HCT116 (cell line): ENCODE data around the gene TMEM94. TPM values are rescaled to one million over a fixed set of nuclear protein-coding genes. Genes with fewer than 3 reads are reported as not detected.
"Not testable (repeated sequence)": the region's sequence is repeated elsewhere in the genome, so short reads cannot be mapped to it uniquely, and the experiment has no call there.

Experiments
- ATAC-seq: fragments of 200-7000 bp; cut with Tn5 transposase; 2 replicates; pipeline ENCODE4 v1.9.1; 2020; ENCODE audit warnings: mild to moderate bottlenecking, moderate library complexity
- BruUV-seq: library from RNA; stranded (reverse); fragments of 400-500 nt; replicated peaks from 2 replicates; lab custom pipeline; 2021; lab: Mats Ljungman, UMichigan
- CTCF ChIA-PET: fragments of 300-600 bp; sonication (Branson Sonifier 250); formaldehyde crosslinking; loops from one replicate; lab custom pipeline; 2021; ENCODE audit warnings: antibody characterized with exemption; lab: Charles Lee
- POLR2A ChIA-PET: fragments of 300-600, 350-600 bp; sonication (Branson Sonifier 250); formaldehyde crosslinking; loops from one replicate; lab custom pipeline; 2021; ENCODE audit warnings: antibody characterized with exemption; lab: Charles Lee
- RAD21 ChIA-PET, 2 experiments: fragments of 300-600 bp; sonication (Branson Sonifier 250); formaldehyde crosslinking; loops; one replicate each; lab custom pipeline; 2023; ENCODE audit warnings: low total read pairs in 2 of 2; ENCODE audit not compliant: uncharacterized antibody in 2 of 2, unreplicated experiment in 2 of 2, low non-redundant PET in 1 of 2; lab: Charles Lee
- DNase-seq: peaks from one replicate; pipeline ENCODE4 v3.0.0-alpha.2; 2010; ENCODE audit warnings: low read depth, low spot score
- H2AFZ ChIP-seq: fragments of 200-600 bp; shearing (Covaris generic), sonication (generic); 2 replicates; pipeline ENCODE4 v1.6.1; 2017; ENCODE audit warnings: low read depth, mixed run types, mixed read lengths, antibody characterized with exemption, low read length; ENCODE audit not compliant: poor library complexity, severe bottlenecking
- H3K27ac ChIP-seq: 2 replicates; pipeline ENCODE4 v1.5.1; 2012; ENCODE audit warnings: low read depth, low read length
- H3K27me3 ChIP-seq: fragments of 200-600 bp; sonication (generic); 2 replicates; pipeline ENCODE4 v1.6.1; 2016; ENCODE audit warnings: mixed run types, low read length, mixed read lengths; ENCODE audit not compliant: insufficient read depth
- H3K36me3 ChIP-seq, 2 experiments: fragments of 200-500 bp in 1 of 2; fragments of 200-600 bp in 1 of 2; sonication (Bioruptor generic) in 1 of 2; sonication (generic) in 1 of 2; 2 replicates each; pipeline versions ENCODE4 v1.5.1 to v1.6.1; 2014 to 2016; ENCODE audit warnings: low read length in 2 of 2, inconsistent platforms in 1 of 2, mixed read lengths in 1 of 2, mixed run types in 1 of 2; ENCODE audit not compliant: insufficient read depth in 2 of 2, control insufficient read depth in 1 of 2
- H3K4me1 ChIP-seq, 2 experiments: fragments of 200-600 bp in 1 of 2; sonication (generic) in 1 of 2; 2 replicates each; pipeline versions ENCODE4 v1.5.1 to v1.6.1; 2012 to 2017; ENCODE audit warnings: low read length in 2 of 2, inconsistent platforms in 1 of 2, mild to moderate bottlenecking in 1 of 2, mixed read lengths in 1 of 2, mixed run types in 1 of 2, moderate library complexity in 1 of 2; ENCODE audit not compliant: insufficient read depth in 2 of 2, control insufficient read depth in 1 of 2
- H3K4me2 ChIP-seq: fragments of 200-600 bp; sonication (generic); 2 replicates; pipeline ENCODE4 v1.6.1; 2017; ENCODE audit warnings: mixed run types, low read length, mixed read lengths
- H3K4me3 ChIP-seq, 2 experiments: fragments of 200-600 bp in 1 of 2; sonication (generic) in 1 of 2; replicated peaks in 1 of 2; 2 replicates each; pipeline ENCODE4 v1.5.1; 2011 to 2016; ENCODE audit warnings: low read length in 2 of 2, control low read depth in 1 of 2, low read depth in 1 of 2, mild to moderate bottlenecking in 1 of 2, mixed read lengths in 1 of 2, mixed run types in 1 of 2
- H3K79me2 ChIP-seq: fragments of 200-600 bp; sonication (generic); 2 replicates; pipeline ENCODE4 v1.6.1; 2017; ENCODE audit warnings: mild to moderate bottlenecking, mixed run types, low read length, moderate library complexity, mixed read lengths; ENCODE audit not compliant: insufficient read depth
- H3K9ac ChIP-seq: fragments of 200-600 bp; sonication (generic); 2 replicates; pipeline ENCODE4 v1.6.1; 2016; ENCODE audit warnings: low read length, mixed read lengths
- H3K9me2 ChIP-seq: fragments of 200-600 bp; sonication (generic), shearing (Covaris generic); 2 replicates; pipeline ENCODE4 v1.6.1; 2017; ENCODE audit warnings: mixed run types, mild to moderate bottlenecking, moderate library complexity; ENCODE audit not compliant: insufficient read depth
- H3K9me3 ChIP-seq, 2 experiments: fragments of 200-500 bp in 1 of 2; fragments of 200-600 bp in 1 of 2; sonication (Bioruptor generic) in 1 of 2; sonication (generic) in 1 of 2; 2 replicates each; pipeline ENCODE4 v1.6.1; 2014 to 2017; ENCODE audit warnings: low read length in 2 of 2, mixed read lengths in 2 of 2, inconsistent platforms in 1 of 2, low read depth in 1 of 2, mild to moderate bottlenecking in 1 of 2, mixed run types in 1 of 2, moderate library complexity in 1 of 2; ENCODE audit not compliant: control insufficient read depth in 1 of 2, insufficient read depth in 1 of 2
- H4K20me1 ChIP-seq: fragments of 200-600 bp; sonication (generic), shearing (Covaris generic); 2 replicates; pipeline ENCODE4 v1.6.1; 2017; ENCODE audit warnings: mixed run types, mild to moderate bottlenecking, moderate library complexity; ENCODE audit not compliant: insufficient read depth
- RAD21 ChIP-seq: IDR thresholded peaks from 2 replicates; pipeline ENCODE4 v1.6.1; 2012; ENCODE audit warnings: low read depth, mild to moderate bottlenecking
- intact Hi-C: fragments of 100-400 bp; cut with micrococcal nuclease; formaldehyde crosslinking; loops from 2 replicates; pipeline ENCODE4 v1.10.0; 2022
- total RNA-seq: library from RNA; stranded (reverse); gene quantifications from one replicate; pipeline ENCODE4 v1.2.1, GENCODE V29; 2021; ENCODE audit not compliant: unreplicated experiment
- TF ChIP-seq, protein P1 (sequence below), 3 experiments: fragments of 200-600 bp in 1 of 3; sonication (generic) in 1 of 3; IDR thresholded peaks in 2 of 3; conservative IDR thresholded peaks in 1 of 3; 2 replicates each; pipeline ENCODE4 v1.5.1; 2012 to 2017; ENCODE audit warnings: low read depth in 2 of 3, low read length in 2 of 3, antibody characterized with exemption in 1 of 3, borderline replicate concordance in 1 of 3, control low read depth in 1 of 3, mild to moderate bottlenecking in 1 of 3, mixed read lengths in 1 of 3, mixed run types in 1 of 3, moderate library complexity in 1 of 3; ENCODE audit not compliant: insufficient read depth in 1 of 3
- TF ChIP-seq, protein P2 (sequence below): IDR thresholded peaks from 2 replicates; pipeline ENCODE4 v1.6.1; 2012

TMEM94 gene
- total RNA-seq, 1 experiment from 2014 or later = 75.4 TPM

DNA sequence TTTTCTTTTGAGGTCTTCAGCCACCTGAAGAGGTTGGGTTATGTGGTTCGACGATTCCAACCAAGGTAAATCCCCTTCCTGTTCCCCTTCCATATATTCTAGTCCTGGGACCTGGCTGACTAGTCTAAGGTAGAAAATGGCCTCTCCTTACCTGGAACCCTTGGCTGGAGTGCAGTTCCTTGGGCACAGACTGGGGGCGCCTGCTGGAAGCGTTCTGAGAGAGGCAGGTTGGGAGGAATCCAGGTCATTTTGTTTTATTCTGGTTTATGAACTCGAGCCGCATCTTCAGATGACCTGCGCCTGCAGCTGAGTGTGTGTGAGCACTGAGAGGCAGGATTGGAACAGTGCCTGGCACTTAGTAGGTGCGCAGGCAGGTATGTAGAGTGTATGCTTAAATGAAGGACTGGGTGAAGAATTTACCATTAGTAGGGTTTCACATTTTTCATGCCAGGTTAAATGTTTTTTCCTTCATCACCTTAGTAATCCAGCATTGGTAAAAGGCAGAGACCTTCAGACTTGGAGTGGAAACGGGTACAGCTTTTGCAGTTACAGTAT lies 62.6 kb downstream of the TMEM94 start:
- Histone ChIP-seq H3K36me3 (peaks cover 16 to 42% of the 10 kb centered on the region in 2 experiments), H3K27ac (no peak overlapping the region), H4K20me1 (no peaks in the 10 kb centered on the region), H3K4me3 (no peak overlapping the region), H3K27me3 (no peaks in the 10 kb centered on the region), H3K4me2 (no peak overlapping the region), H2AFZ (no peak overlapping the region), H3K79me2 (peaks cover 39% of the 10 kb centered on the region), H3K9ac (no peak overlapping the region), H3K9me2 (no peaks in the 10 kb centered on the region), H3K4me1 (peaks cover 14 to 38% of the 10 kb centered on the region in 2 experiments), H3K9me3 (no peaks in the 10 kb centered on the region)
- RAD21 ChIA-PET = no interaction called here
- ATAC-seq = no peak
- TF ChIP-seq, protein P1, sequence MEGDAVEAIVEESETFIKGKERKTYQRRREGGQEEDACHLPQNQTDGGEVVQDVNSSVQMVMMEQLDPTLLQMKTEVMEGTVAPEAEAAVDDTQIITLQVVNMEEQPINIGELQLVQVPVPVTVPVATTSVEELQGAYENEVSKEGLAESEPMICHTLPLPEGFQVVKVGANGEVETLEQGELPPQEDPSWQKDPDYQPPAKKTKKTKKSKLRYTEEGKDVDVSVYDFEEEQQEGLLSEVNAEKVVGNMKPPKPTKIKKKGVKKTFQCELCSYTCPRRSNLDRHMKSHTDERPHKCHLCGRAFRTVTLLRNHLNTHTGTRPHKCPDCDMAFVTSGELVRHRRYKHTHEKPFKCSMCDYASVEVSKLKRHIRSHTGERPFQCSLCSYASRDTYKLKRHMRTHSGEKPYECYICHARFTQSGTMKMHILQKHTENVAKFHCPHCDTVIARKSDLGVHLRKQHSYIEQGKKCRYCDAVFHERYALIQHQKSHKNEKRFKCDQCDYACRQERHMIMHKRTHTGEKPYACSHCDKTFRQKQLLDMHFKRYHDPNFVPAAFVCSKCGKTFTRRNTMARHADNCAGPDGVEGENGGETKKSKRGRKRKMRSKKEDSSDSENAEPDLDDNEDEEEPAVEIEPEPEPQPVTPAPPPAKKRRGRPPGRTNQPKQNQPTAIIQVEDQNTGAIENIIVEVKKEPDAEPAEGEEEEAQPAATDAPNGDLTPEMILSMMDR (IDR thresholded peaks at IDR 0.05 in 2 of 3, conservative IDR thresholded peaks at IDR 0.05 in 1 of 3; ENCODE audit: borderline replicate concordance in 1 of 3, insufficient read depth in 1 of 3, low read depth in 2 of 3, low read length in 2 of 3) = peak; percentile 14 to 59 (median 46); a peak in 4 of 6 replicates
- TF ChIP-seq, protein P2, sequence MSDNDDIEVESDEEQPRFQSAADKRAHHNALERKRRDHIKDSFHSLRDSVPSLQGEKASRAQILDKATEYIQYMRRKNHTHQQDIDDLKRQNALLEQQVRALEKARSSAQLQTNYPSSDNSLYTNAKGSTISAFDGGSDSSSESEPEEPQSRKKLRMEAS = no peak
- peak; percentile 50 for TF ChIP-seq RAD21
- no TSS peak for BruUV-seq
- CTCF ChIA-PET = no interaction called here
- intact Hi-C loops = loop anchor here (5.0 to 10.0 kb wide), 4 partner anchors 83 to 247 kb away; partner anchors contain the start of genes MIF4GD and SMIM5
- POLR2A ChIA-PET = interaction anchor here (0.5 kb wide), 1 partner anchor 36 kb away, joined by 3 read pairs; no protein-coding TSS in a partner anchor
- DNase-seq = no peak

DNA sequence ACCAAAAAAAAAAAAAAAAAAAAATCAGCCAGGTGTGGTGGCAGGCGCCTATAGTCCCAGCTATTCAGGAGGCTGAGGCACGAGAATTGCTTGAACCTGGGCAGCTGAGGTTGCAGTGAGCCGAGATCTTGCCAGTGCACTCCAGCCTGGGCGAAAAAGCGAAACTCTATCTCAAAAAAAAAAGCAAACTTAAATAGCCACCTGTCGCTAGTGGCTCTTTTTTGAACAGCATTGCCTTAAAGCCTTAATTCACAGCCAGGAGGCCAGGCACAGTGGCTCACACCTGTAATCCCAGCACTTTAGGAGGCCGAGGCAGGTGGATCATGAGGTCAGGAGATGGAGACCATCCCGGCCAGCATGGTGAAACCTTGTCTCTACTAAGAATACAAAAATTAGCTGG lies 64.0 kb downstream of the TMEM94 start:
- H3K9me2 ChIP-seq, H2AFZ ChIP-seq, H3K4me2 ChIP-seq, H4K20me1 ChIP-seq, POLR2A ChIA-PET, DNase-seq, H3K27ac ChIP-seq, RAD21 ChIA-PET, BruUV-seq, H3K4me3 ChIP-seq, ATAC-seq, H3K9ac ChIP-seq, H3K27me3 ChIP-seq, intact Hi-C loops, H3K9me3 ChIP-seq: not testable (repeated sequence)
- peaks cover 29% of the 10 kb centered on the region for H3K79me2 ChIP-seq
- CTCF ChIA-PET = interaction anchor here (0.5 kb wide), 1 partner anchor 23 kb away, joined by 3 read pairs; no protein-coding TSS in a partner anchor
- H3K36me3 ChIP-seq = peaks cover 16 to 42% of the 10 kb centered on the region in 2 experiments
- H3K4me1 ChIP-seq = peaks cover 14 to 42% of the 10 kb centered on the region in 2 experiments
